HCT116 (cell line): ENCODE results near the gene CLEC3B. TPM values are rescaled to one million over a fixed set of nuclear protein-coding genes. Genes with fewer than 3 reads are reported as not detected.
A peak's percentile ranks its signal among the peaks of the same experiment; 100 is the strongest.

Experiments
- ATAC-seq: fragments of 200-7000 bp; cut with Tn5 transposase; 2 replicates; pipeline ENCODE4 v1.9.1; 2020; ENCODE audit warnings: mild to moderate bottlenecking, moderate library complexity
- BruUV-seq: library from RNA; stranded (reverse); fragments of 400-500 nt; replicated peaks from 2 replicates; lab custom pipeline; 2021; lab: Mats Ljungman, UMichigan
- CTCF ChIA-PET: fragments of 300-600 bp; sonication (Branson Sonifier 250); formaldehyde crosslinking; loops from one replicate; lab custom pipeline; 2021; ENCODE audit warnings: antibody characterized with exemption; lab: Charles Lee
- POLR2A ChIA-PET: fragments of 300-600, 350-600 bp; sonication (Branson Sonifier 250); formaldehyde crosslinking; loops from one replicate; lab custom pipeline; 2021; ENCODE audit warnings: antibody characterized with exemption; lab: Charles Lee
- RAD21 ChIA-PET, 2 experiments: fragments of 300-600 bp; sonication (Branson Sonifier 250); formaldehyde crosslinking; loops; one replicate each; lab custom pipeline; 2023; ENCODE audit warnings: low total read pairs in 2 of 2; ENCODE audit not compliant: uncharacterized antibody in 2 of 2, unreplicated experiment in 2 of 2, low non-redundant PET in 1 of 2; lab: Charles Lee
- DNase-seq: peaks from one replicate; pipeline ENCODE4 v3.0.0-alpha.2; 2010; ENCODE audit warnings: low read depth, low spot score
- H2AFZ ChIP-seq: fragments of 200-600 bp; shearing (Covaris generic), sonication (generic); 2 replicates; pipeline ENCODE4 v1.6.1; 2017; ENCODE audit warnings: low read depth, mixed run types, mixed read lengths, antibody characterized with exemption, low read length; ENCODE audit not compliant: poor library complexity, severe bottlenecking
- H3K27ac ChIP-seq: 2 replicates; pipeline ENCODE4 v1.5.1; 2012; ENCODE audit warnings: low read depth, low read length
- H3K27me3 ChIP-seq: fragments of 200-600 bp; sonication (generic); 2 replicates; pipeline ENCODE4 v1.6.1; 2016; ENCODE audit warnings: mixed run types, low read length, mixed read lengths; ENCODE audit not compliant: insufficient read depth
- H3K36me3 ChIP-seq, 2 experiments: fragments of 200-500 bp in 1 of 2; fragments of 200-600 bp in 1 of 2; sonication (Bioruptor generic) in 1 of 2; sonication (generic) in 1 of 2; 2 replicates each; pipeline versions ENCODE4 v1.5.1 to v1.6.1; 2014 to 2016; ENCODE audit warnings: low read length in 2 of 2, inconsistent platforms in 1 of 2, mixed read lengths in 1 of 2, mixed run types in 1 of 2; ENCODE audit not compliant: insufficient read depth in 2 of 2, control insufficient read depth in 1 of 2
- H3K4me1 ChIP-seq, 2 experiments: fragments of 200-600 bp in 1 of 2; sonication (generic) in 1 of 2; 2 replicates each; pipeline versions ENCODE4 v1.5.1 to v1.6.1; 2012 to 2017; ENCODE audit warnings: low read length in 2 of 2, inconsistent platforms in 1 of 2, mild to moderate bottlenecking in 1 of 2, mixed read lengths in 1 of 2, mixed run types in 1 of 2, moderate library complexity in 1 of 2; ENCODE audit not compliant: insufficient read depth in 2 of 2, control insufficient read depth in 1 of 2
- H3K4me2 ChIP-seq: fragments of 200-600 bp; sonication (generic); 2 replicates; pipeline ENCODE4 v1.6.1; 2017; ENCODE audit warnings: mixed run types, low read length, mixed read lengths
- H3K4me3 ChIP-seq, 2 experiments: fragments of 200-600 bp in 1 of 2; sonication (generic) in 1 of 2; replicated peaks in 1 of 2; 2 replicates each; pipeline ENCODE4 v1.5.1; 2011 to 2016; ENCODE audit warnings: low read length in 2 of 2, control low read depth in 1 of 2, low read depth in 1 of 2, mild to moderate bottlenecking in 1 of 2, mixed read lengths in 1 of 2, mixed run types in 1 of 2
- H3K79me2 ChIP-seq: fragments of 200-600 bp; sonication (generic); 2 replicates; pipeline ENCODE4 v1.6.1; 2017; ENCODE audit warnings: mild to moderate bottlenecking, mixed run types, low read length, moderate library complexity, mixed read lengths; ENCODE audit not compliant: insufficient read depth
- H3K9ac ChIP-seq: fragments of 200-600 bp; sonication (generic); 2 replicates; pipeline ENCODE4 v1.6.1; 2016; ENCODE audit warnings: low read length, mixed read lengths
- H3K9me2 ChIP-seq: fragments of 200-600 bp; sonication (generic), shearing (Covaris generic); 2 replicates; pipeline ENCODE4 v1.6.1; 2017; ENCODE audit warnings: mixed run types, mild to moderate bottlenecking, moderate library complexity; ENCODE audit not compliant: insufficient read depth
- H3K9me3 ChIP-seq, 2 experiments: fragments of 200-500 bp in 1 of 2; fragments of 200-600 bp in 1 of 2; sonication (Bioruptor generic) in 1 of 2; sonication (generic) in 1 of 2; 2 replicates each; pipeline ENCODE4 v1.6.1; 2014 to 2017; ENCODE audit warnings: low read length in 2 of 2, mixed read lengths in 2 of 2, inconsistent platforms in 1 of 2, low read depth in 1 of 2, mild to moderate bottlenecking in 1 of 2, mixed run types in 1 of 2, moderate library complexity in 1 of 2; ENCODE audit not compliant: control insufficient read depth in 1 of 2, insufficient read depth in 1 of 2
- H4K20me1 ChIP-seq: fragments of 200-600 bp; sonication (generic), shearing (Covaris generic); 2 replicates; pipeline ENCODE4 v1.6.1; 2017; ENCODE audit warnings: mixed run types, mild to moderate bottlenecking, moderate library complexity; ENCODE audit not compliant: insufficient read depth
- CEBPB ChIP-seq: IDR thresholded peaks from 2 replicates; pipeline ENCODE4 v1.6.1; 2012; ENCODE audit warnings: low read depth
- EZH2 ChIP-seq: fragments of 200-600 bp; sonication (generic); IDR thresholded peaks from 2 replicates; pipeline ENCODE4 v1.6.1; 2017; ENCODE audit warnings: antibody characterized with exemption, mixed run types
- JUND ChIP-seq: IDR thresholded peaks from 2 replicates; pipeline ENCODE4 v1.6.1; 2012
- POLR2A ChIP-seq: IDR thresholded peaks from 2 replicates; pipeline ENCODE4 v1.7.0; 2011; ENCODE audit warnings: borderline replicate concordance; ENCODE audit not compliant: insufficient read depth, insufficient read length; ENCODE audit errors: extremely low read depth
- POLR2AphosphoS5 ChIP-seq: IDR thresholded peaks from 2 replicates; pipeline ENCODE4 v1.6.1; 2011; ENCODE audit warnings: mild to moderate bottlenecking, low read depth, low read length, moderate library complexity
- REST ChIP-seq: IDR thresholded peaks from 2 replicates; pipeline ENCODE4 v1.6.1; 2012; ENCODE audit warnings: low read depth
- YY1 ChIP-seq: IDR thresholded peaks from 2 replicates; pipeline ENCODE4 v1.6.1; 2011; ENCODE audit warnings: low read length, low read depth, moderate library complexity, mild to moderate bottlenecking; ENCODE audit not compliant: insufficient replicate concordance; ENCODE audit errors: extremely low read depth
- ZFX ChIP-seq: fragments of 450-650 bp; IDR thresholded peaks from 2 replicates; pipeline ENCODE4 v1.6.1; 2017
- intact Hi-C: fragments of 100-400 bp; cut with micrococcal nuclease; formaldehyde crosslinking; loops from 2 replicates; pipeline ENCODE4 v1.10.0; 2022
- total RNA-seq: library from RNA; stranded (reverse); gene quantifications from one replicate; pipeline ENCODE4 v1.2.1, GENCODE V29; 2021; ENCODE audit not compliant: unreplicated experiment

The CLEC3B gene
- total RNA-seq, 1 experiment from 2014 or later = 0.57 TPM

DNA sequence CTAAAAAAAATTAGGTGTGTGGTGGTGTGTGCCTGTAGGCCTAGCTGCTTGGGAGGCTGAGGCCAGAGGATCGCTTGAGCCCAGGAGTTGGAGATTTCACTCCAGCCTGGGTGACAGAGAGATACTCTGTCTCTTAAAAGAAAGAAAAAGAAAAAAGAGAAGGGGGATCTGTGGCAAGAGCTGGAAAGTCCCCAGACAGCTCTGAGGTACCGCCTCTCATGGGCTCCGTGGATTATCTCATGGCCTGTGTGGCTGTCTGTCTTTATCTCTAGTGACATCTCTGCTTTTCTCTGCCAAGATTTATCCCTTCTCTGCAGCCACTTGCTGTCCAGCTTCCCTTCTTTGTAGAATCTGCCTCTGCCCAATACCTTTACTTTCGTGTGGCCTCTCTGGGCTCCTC lies 44.4 kb upstream of the CLEC3B start (continued):
- TF ChIP-seq ZFX (no peak), CEBPB (no peak), JUND (no peak), POLR2AphosphoS5 (no peak)

DNA sequence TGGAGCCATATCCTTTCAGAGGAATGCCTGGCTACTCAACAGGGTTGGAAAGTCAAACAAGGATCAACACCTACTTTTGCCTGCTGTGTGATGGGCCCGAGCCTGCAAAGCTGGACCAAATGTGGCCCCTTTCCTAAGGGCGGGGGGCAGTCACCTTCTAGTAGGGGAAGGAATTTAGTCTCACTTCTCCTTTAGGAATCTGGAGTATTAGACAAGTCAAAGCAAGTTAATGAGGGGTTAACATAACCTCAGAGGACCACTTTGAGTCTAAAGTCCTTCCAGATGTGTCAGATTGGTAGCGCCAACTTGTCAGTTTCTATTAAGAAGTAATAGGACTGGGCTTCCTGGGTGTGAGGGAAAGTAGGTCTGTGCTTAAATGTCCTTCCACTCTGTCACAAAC lies 43.3 kb upstream of the CLEC3B start:
- ChIA-PET CTCF (interaction anchor here (1.2 to 2.3 kb wide), 2 partner anchors 10 to 68 kb away, joined by 4 to 9 read pairs; no protein-coding TSS in a partner anchor), RAD21 (no interaction called here), POLR2A (no interaction called here)
- H3K9ac ChIP-seq = no peak overlapping the region
- H3K9me3 ChIP-seq = no peaks in the 10 kb centered on the region
- peak overlapping the region; percentile 28 for H3K4me2 ChIP-seq
- ATAC-seq (no peak), DNase-seq (no peak)
- no peak overlapping the region for H3K4me3 ChIP-seq
- peaks cover 13 to 38% of the 10 kb centered on the region in 2 experiments for H3K4me1 ChIP-seq
- intact Hi-C loops = no loop called here
- no TSS peak for BruUV-seq
- no peaks in the 10 kb centered on the region for H3K27me3 ChIP-seq
- H3K9me2 ChIP-seq = no peaks in the 10 kb centered on the region
- no peak overlapping the region for H2AFZ ChIP-seq
- peaks cover 91% of the 10 kb centered on the region for H3K79me2 ChIP-seq
- no peaks in the 10 kb centered on the region for H3K36me3 ChIP-seq
- H3K27ac ChIP-seq = no peak overlapping the region
- TF ChIP-seq REST (no peak), POLR2A (no peak), EZH2 (no peak), YY1 (no peak)
- TF ChIP-seq, all 23 proteins: peak for 0
- H4K20me1 ChIP-seq = peaks cover 9% of the 10 kb centered on the region; the same call in 1 of the 2 replicates
